HG03025 (cell line): ENCODE results near the gene ANAPC5.
"Not testable (repeated sequence)": the region's sequence is repeated elsewhere in the genome, so short reads cannot be mapped to it uniquely, and the experiment has no call there.

Source experiments
- ATAC-seq: cut with Tn5 transposase; IDR thresholded peaks from one replicate; pipeline ENCODE4 v1.9.1; 2021; ENCODE audit warnings: mild to moderate bottlenecking, moderate library complexity; ENCODE audit not compliant: unreplicated experiment, low FRiP score

ANAPC5 gene

DNA sequence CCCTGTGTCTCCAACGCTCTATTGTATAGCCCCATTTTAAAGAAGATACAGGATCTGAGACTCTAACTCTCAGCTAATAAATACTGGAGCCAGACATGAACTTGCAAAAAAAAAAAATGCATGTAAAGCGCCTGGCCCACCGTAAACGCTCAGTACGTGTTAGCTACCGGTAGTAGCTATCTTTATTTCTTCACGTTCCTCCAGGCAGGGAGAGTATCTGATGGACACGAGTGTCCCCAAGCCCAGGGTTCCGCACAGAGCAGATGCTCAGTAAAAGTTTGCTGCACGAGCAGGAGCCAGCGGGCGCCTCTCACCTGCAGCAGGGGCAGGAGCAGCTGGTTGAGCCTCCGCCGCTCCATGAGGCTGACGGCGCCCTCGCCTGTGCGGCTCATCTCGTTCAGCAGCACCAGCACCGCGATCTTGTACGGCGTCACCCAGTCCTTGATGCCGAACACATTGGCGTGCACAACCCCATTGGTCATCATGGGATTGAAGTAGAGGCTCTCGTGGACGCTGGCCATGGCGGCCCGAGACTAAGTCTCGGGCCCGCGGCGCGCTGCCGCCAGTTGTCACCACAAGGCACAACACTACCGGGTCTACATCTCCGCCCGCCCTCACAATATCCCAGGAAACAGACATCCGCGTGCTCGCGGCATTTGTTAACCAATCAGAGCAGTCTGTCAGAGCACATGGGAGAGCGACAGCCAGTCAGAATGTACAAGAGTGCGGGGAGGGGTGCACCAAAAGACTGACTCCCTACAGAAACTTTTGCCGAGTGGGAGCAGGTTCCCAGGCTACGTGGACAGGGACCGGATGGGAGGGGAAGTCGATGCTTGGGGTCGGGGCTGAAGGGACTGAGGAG lies at the start of gene ANAPC5:
TSS of gene ANAPC5 (minus strand) at position 592 of the 862 bp plus-strand sequence. CDS start at position 521, 71 bp downstream.
- ATAC-seq, result peak; percentile 91

DNA sequence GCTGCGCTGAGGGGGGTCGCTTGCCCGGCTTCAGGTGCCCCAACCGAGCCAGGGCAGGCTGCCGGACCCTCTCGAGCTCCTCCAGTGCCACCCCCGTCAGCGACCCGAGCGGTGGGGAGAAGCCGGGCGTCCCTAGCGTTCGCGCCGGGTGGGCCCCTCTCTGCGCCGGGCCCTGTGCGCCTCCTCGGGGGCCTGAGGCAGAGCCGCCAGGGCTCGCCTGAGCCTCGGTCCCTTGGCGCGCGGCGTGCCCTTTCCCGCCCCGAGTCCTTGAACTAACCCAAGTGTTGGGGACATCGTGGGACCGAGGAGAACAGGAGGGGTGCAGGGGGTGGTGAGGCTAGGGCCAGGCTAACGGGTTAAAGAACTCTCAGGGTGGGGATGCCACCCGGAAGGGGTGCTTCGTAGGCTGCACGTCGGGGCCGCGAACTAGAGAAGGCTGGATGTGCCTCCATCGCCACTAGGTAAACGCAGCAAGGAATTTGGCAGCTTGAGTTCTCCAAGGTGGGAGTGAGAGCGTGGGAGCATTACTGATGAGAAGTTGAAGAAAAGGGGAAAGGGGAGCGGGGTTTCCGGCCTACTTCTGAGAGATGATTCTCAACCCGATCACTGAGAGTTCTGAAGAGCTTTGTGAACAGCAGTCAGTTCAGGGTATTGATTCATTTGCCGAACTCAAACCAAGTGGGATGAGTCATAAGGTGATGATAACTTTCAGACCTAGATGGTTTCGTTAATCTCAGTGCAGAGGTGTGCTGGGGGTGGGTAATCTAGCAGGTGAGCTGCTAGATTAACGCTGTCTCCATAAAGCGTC lies 48.3 kb upstream of the ANAPC5 start:
- ATAC-seq, result peak; percentile 19

- peak; percentile 92 for ATAC-seq
Observed at GRCh38 chr12:121399391-121400331, 47.5 kb upstream of the ANAPC5 start, which contains the start of gene RNF34. RNF34 (plus strand) TSS chr12:121400118; CDS start chr12:121400213, 95 bp downstream.

- ATAC-seq, result no peak
Observed at GRCh38 chr12:121398355-121398754, 46.1 kb upstream of the ANAPC5 start.

DNA sequence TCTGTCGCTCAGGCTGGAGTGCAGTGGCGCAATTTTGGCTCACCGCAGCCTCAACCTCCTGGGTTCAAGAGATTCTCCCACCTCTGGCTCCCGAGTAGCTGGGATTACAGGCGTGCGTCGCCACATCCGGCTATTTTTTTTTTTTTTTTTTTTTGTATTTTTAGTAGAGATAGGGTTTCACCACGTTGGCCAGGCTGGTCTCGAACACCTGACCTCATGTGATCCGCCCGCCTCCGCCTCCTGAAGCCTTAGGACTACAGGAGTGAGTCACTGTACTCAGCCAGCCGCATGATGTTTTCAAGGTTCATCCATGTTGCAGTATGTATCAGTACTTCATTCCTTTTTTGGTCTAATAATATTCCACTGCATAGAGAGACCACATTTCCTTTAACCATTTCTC lies 45.3 kb upstream of the ANAPC5 start:
- no peak for ATAC-seq

DNA sequence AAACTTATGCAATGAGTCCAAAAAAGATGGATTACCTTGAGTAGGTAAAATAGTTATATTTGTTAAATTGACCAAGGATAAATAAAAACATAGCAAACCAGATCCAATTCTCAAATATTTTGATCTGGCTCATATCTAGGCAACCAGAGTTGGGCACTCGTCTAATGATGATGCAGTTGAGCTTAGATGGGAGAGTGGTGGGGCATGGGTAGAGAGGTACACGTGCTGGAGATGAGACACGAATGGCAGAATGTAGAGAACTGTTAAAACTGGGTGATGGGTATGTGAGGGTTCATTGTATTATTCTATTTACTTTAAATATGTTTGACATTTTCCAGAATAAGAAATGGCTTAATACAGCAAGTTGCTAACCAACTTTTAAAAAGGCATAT lies 40.1 kb upstream of the ANAPC5 start:
- no peak for ATAC-seq

- no peak for ATAC-seq
Observed at GRCh38 chr12:121391619-121392324, 39.6 kb upstream of the ANAPC5 start.

DNA sequence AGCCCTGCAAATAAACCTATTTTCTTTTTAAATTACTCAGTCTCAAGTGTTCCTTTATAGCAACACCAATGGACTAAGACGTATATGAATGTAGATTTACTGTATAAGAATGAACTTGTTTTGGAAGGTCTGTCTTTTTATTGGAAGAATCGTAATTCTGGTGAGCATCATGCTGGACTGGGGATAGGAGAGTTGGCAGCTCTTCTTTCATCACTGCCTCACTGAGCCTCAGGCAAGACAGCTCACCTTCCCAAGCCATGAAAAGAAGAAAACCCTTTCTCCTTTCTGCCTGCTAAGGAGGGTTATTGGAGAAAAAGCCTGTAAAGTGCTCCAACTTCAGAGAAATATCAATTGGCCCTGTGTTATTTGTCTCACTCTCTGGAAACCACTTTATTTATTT lies 38.6 kb upstream of the ANAPC5 start:
- no peak for ATAC-seq

DNA sequence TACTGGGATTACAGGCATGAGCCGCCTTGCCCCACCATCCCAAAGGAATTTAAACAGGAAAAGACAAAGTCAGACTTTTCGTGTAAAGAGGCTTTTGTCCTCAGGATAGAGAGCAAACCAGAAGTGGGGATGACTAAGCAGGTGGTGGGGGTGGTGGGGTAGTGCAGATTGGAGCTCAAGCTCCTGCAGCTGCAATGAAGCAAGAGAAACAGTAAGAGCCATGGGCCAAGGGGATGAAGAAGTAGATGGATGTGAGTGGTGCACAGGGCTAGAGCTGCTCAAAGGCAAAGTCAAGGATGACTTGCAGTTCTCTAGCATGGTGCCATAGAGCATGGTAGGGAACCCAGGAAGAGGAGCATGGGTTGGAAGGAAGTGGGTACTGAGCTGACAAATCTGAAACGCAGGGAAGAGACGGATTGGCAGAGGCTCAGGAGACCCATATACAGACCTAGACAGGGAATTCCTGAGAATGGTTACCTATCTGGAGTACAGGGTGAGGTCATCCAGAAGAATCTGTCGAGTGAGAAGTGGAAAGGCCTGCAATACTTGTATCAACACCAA lies 36.3 kb upstream of the ANAPC5 start:
- no peak for ATAC-seq

DNA sequence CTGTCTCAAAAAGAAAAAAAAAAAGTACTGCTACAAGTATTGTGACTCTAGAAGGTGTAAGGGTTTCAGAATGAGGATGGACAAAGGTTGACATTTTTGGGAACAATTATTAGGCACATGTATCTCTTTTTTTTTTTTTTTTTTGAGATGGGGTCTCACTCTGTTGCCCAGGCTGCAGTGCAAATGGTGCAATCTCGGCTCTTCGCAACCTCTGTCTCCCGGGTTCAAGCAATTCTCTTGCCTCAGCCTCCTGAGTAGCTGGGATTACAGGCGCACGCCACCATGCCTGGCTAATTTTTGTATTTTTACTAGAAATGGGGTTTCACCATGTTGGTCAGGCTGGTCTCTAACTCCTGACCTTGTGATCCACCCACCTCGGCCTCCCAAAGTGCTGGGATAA lies 32.7 kb upstream of the ANAPC5 start:
- not testable (repeated sequence) for ATAC-seq

- ATAC-seq, result no peak
Observed at GRCh38 chr12:121383601-121384021, 31.4 kb upstream of the ANAPC5 start.

DNA sequence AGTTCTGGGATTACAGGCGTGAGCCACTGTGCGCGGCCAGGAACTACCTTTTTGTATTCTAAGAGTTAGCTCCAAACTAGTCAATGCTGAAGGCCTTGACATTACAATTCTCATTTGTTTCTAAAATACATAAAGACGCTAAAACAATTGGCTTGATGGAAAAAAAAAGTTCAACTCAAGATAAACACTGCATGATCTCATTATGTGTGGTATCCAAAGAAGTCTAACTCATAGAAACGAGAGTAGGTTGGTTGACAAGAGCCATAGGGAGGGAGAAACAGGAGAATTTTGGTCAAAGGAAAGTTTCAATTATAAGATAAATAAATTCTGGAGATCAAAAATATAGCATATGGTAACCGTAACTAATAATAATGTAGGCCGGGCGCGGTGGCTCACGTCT lies 27.7 kb upstream of the ANAPC5 start:
- ATAC-seq, result no peak

DNA sequence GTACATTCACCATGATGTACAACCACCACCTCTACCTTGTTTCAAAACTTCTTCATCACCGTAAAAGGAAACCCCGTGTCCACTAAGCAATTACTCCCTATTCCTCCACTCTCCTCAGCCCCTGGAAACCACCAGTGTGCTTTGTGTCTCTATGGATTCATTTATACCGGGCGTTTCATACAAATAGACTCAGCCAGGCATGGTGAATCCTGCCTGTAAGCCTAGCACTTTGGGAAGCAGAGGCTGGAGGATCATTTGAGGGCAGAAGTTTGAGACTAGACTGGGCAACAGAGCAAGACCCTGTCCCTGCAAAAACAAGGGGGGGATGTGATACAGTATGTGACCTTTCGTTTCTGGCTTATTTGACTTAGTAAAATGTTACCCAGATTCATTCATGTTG lies 26.5 kb upstream of the ANAPC5 start:
- ATAC-seq, result no peak

- ATAC-seq, result no peak
Observed at GRCh38 chr12:121376754-121377697, 24.8 kb upstream of the ANAPC5 start.

GRCh38 chr12:121374945-121375584 lies 22.9 kb upstream of the ANAPC5 start:
- not testable (repeated sequence) for ATAC-seq

GRCh38 chr12:121374336-121374735 lies 22.1 kb upstream of the ANAPC5 start:
- ATAC-seq, result not testable (repeated sequence)

DNA sequence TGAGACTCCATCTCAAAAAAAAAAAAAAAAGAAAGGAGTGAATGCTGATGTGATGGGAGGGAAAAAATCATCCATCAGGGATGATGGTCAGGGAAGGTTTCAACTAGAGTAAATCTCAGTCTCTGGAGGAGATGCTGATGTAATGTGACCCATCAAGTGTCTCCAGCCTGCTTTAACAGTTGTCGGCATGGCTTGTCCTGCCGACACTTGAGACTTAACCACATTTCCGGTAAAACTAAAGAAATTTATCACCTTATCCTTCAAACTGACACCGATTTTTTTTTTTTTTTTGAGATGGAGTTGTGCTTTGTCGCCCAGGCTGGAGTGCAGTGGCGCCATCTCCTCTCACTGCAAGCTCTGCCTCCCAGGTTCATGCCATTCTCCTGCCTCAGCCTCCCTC lies 21.5 kb upstream of the ANAPC5 start:
- ATAC-seq, result no peak

- no peak for ATAC-seq
Observed at GRCh38 chr12:121371404-121371803, 19.2 kb upstream of the ANAPC5 start.
